Measurements from ENCODE around the gene MIOX.

DNA sequence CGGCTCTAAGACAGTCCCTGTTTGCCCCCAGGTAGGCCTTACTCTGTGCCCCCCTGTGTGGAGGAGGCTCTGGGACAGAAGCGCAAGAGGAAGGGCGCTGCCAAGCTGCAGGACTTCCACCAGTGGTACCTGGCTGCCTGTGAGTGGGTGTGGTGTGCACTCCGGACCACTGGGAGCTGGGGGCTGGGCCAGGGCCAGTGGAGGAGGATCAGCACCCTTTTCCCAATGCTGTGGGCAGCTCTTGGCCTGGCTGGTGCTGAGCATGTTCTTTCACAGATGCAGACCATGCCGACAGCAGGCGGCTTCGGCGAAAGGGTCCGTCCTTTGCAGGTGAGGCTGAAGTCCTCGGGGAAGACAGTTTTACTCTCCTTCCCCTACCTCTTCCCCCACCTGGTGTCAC, 35.1 kb downstream of the MIOX start:
- TF ChIP-seq, protein P1, sequence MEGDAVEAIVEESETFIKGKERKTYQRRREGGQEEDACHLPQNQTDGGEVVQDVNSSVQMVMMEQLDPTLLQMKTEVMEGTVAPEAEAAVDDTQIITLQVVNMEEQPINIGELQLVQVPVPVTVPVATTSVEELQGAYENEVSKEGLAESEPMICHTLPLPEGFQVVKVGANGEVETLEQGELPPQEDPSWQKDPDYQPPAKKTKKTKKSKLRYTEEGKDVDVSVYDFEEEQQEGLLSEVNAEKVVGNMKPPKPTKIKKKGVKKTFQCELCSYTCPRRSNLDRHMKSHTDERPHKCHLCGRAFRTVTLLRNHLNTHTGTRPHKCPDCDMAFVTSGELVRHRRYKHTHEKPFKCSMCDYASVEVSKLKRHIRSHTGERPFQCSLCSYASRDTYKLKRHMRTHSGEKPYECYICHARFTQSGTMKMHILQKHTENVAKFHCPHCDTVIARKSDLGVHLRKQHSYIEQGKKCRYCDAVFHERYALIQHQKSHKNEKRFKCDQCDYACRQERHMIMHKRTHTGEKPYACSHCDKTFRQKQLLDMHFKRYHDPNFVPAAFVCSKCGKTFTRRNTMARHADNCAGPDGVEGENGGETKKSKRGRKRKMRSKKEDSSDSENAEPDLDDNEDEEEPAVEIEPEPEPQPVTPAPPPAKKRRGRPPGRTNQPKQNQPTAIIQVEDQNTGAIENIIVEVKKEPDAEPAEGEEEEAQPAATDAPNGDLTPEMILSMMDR (IDR thresholded peaks at IDR 0.05) = no peak
- no peak for TF ChIP-seq POLR2AphosphoS5 (IDR thresholded peaks at IDR 0.05)
- TF ChIP-seq POLR2A (IDR thresholded peaks at IDR 0.05) = no peak
